ENCODE results near the gene MYRIP. TPM values are rescaled to one million over a fixed set of nuclear protein-coding genes. Genes with fewer than 3 reads are reported as not detected.

The MYRIP gene
- total and polyA plus RNA-seq, 4 donors, result 0.98 to 11.7 (median 6.8) TPM

DNA sequence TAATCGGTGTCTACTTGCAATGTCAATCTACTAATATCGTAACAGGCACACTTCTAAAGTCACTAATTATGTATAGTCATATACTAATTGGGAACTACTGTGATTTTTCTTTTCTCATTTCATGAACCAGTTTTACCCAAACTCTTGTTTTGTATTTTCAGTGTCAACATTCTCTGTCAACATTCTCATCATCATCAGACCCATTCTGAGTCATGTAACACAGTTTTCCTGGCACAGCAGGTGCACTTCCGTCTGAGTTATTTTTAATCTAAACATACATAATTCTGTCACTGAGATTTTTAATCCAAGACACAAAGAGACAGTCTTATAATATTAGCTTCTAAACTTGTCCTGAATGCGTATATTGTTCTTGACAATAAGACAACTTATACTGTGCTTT lies 295.0 kb downstream of the MYRIP start:
- Histone ChIP-seq H3K9me3 (ENCODE audit: control insufficient read depth in 4 of 4, low read length in 3 of 4) (no peaks in the 10 kb centered on the region), H3K4me1 (ENCODE audit: control insufficient read depth in 4 of 4, insufficient read depth in 4 of 4, low read length in 3 of 4) (peaks cover under 1 to 9% (median 3%) of the 10 kb centered on the region in 4 donors), H3K36me3 (ENCODE audit: control insufficient read depth in 4 of 4, insufficient read depth in 3 of 4, low read depth in 1 of 4, low read length in 3 of 4) (peaks cover 0 to 2% (median 0%) of the 10 kb centered on the region in 4 donors), H3K27ac (ENCODE audit: low read depth in 1 of 2, low read length in 2 of 2) (no peak overlapping the region), H3K4me3 (ENCODE audit: low read depth in 1 of 3, low read length in 3 of 3) (no peak overlapping the region), H3K9ac (ENCODE audit: low read depth in 1 of 2, low read length in 2 of 2) (no peak overlapping the region), H3K27me3 (ENCODE audit: control insufficient read depth in 4 of 4, insufficient read depth in 4 of 4, low read length in 3 of 4) (no peaks in the 10 kb centered on the region)
- 87% methylated on average over 4 of the region's 4 CpGs for WGBS
- TF ChIP-seq HNF4G (IDR thresholded peaks at IDR 0.05) (no peak), FOXA2 (IDR thresholded peaks at IDR 0.05) (no peak), YY1 (IDR thresholded peaks at IDR 0.05) (no peak), JUND (IDR thresholded peaks at IDR 0.05) (no peak), NR2F2 (IDR thresholded peaks at IDR 0.05) (no peak), SP1 (IDR thresholded peaks at IDR 0.05) (no peak), RXRA (IDR thresholded peaks at IDR 0.05) (no peak)
- TF ChIP-seq, protein P1, sequence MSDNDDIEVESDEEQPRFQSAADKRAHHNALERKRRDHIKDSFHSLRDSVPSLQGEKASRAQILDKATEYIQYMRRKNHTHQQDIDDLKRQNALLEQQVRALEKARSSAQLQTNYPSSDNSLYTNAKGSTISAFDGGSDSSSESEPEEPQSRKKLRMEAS (IDR thresholded peaks at IDR 0.05), result no peak
- DNase-seq (ENCODE audit: low spot score), result no peak

DNA sequence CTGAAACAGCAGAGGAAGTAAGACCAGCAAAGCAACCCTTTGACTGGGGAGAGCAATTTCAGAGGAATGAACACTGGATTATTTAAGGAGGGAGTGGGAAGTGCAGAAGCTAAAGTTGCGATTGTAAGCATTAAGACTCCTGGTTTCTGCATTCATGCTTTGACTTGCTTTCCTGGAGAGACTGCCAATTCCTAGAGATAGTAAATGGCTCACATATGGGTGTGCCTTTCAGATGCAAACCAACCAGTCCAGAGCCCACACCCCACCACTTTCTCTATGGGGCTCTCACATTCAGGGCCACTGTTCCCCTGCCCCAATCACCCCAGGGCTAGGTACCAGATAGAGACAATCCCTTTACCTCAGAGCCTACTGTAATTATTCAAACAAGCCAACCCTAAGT lies 299.2 kb downstream of the MYRIP start:
- DNase-seq (ENCODE audit: low spot score), result no peak
- H3K4me3 ChIP-seq (ENCODE audit: low read depth in 1 of 3, low read length in 3 of 3), result no peak overlapping the region
- H3K36me3 ChIP-seq (ENCODE audit: control insufficient read depth in 4 of 4, insufficient read depth in 3 of 4, low read depth in 1 of 4, low read length in 3 of 4), result no peaks in the 10 kb centered on the region
- no peaks in the 10 kb centered on the region for H3K27me3 ChIP-seq (ENCODE audit: control insufficient read depth in 4 of 4, insufficient read depth in 4 of 4, low read length in 3 of 4)
- TF ChIP-seq, protein P2, sequence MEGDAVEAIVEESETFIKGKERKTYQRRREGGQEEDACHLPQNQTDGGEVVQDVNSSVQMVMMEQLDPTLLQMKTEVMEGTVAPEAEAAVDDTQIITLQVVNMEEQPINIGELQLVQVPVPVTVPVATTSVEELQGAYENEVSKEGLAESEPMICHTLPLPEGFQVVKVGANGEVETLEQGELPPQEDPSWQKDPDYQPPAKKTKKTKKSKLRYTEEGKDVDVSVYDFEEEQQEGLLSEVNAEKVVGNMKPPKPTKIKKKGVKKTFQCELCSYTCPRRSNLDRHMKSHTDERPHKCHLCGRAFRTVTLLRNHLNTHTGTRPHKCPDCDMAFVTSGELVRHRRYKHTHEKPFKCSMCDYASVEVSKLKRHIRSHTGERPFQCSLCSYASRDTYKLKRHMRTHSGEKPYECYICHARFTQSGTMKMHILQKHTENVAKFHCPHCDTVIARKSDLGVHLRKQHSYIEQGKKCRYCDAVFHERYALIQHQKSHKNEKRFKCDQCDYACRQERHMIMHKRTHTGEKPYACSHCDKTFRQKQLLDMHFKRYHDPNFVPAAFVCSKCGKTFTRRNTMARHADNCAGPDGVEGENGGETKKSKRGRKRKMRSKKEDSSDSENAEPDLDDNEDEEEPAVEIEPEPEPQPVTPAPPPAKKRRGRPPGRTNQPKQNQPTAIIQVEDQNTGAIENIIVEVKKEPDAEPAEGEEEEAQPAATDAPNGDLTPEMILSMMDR (IDR thresholded peaks at IDR 0.05; ENCODE audit: low read depth, low read length, missing input control), result no peak
- no peak for TF ChIP-seq TAF1 (conservative IDR thresholded peaks at IDR 0.05)
- TF ChIP-seq, protein P3, sequence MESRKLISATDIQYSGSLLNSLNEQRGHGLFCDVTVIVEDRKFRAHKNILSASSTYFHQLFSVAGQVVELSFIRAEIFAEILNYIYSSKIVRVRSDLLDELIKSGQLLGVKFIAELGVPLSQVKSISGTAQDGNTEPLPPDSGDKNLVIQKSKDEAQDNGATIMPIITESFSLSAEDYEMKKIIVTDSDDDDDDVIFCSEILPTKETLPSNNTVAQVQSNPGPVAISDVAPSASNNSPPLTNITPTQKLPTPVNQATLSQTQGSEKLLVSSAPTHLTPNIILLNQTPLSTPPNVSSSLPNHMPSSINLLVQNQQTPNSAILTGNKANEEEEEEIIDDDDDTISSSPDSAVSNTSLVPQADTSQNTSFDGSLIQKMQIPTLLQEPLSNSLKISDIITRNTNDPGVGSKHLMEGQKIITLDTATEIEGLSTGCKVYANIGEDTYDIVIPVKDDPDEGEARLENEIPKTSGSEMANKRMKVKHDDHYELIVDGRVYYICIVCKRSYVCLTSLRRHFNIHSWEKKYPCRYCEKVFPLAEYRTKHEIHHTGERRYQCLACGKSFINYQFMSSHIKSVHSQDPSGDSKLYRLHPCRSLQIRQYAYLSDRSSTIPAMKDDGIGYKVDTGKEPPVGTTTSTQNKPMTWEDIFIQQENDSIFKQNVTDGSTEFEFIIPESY (IDR thresholded peaks at IDR 0.05), result no peak
- no peak for TF ChIP-seq FOXA2 (IDR thresholded peaks at IDR 0.05)
- TF ChIP-seq RXRA (IDR thresholded peaks at IDR 0.05), result no peak
- TF ChIP-seq HNF4G (IDR thresholded peaks at IDR 0.05), result no peak
- TF ChIP-seq RAD21 (IDR thresholded peaks at IDR 0.05), result no peak
- no peak for TF ChIP-seq JUND (IDR thresholded peaks at IDR 0.05)
- TF ChIP-seq GABPA (IDR thresholded peaks at IDR 0.05 in 1 of 2, conservative IDR thresholded peaks at IDR 0.05 in 1 of 2), result no peak
- TF ChIP-seq, protein P1 (IDR thresholded peaks at IDR 0.05), result no peak
- TF ChIP-seq FOXA1 (IDR thresholded peaks at IDR 0.05), result no peak
- TF ChIP-seq, protein P4, sequence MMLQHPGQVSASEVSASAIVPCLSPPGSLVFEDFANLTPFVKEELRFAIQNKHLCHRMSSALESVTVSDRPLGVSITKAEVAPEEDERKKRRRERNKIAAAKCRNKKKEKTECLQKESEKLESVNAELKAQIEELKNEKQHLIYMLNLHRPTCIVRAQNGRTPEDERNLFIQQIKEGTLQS (IDR thresholded peaks at IDR 0.05), result no peak
- TF ChIP-seq YY1 (IDR thresholded peaks at IDR 0.05), result no peak
- no peak for TF ChIP-seq EGR1 (IDR thresholded peaks at IDR 0.05; ENCODE audit: low read depth in 2 of 2)
- TF ChIP-seq NR2F2 (IDR thresholded peaks at IDR 0.05), result no peak
- no peaks in the 10 kb centered on the region for H3K4me1 ChIP-seq (ENCODE audit: control insufficient read depth in 4 of 4, insufficient read depth in 4 of 4, low read length in 3 of 4)
- H3K27ac ChIP-seq (ENCODE audit: low read depth in 1 of 2, low read length in 2 of 2), result no peak overlapping the region
- no peak overlapping the region for H3K9ac ChIP-seq (ENCODE audit: low read depth in 1 of 2, low read length in 2 of 2)
- no peaks in the 10 kb centered on the region for H3K9me3 ChIP-seq (ENCODE audit: control insufficient read depth in 4 of 4, low read length in 3 of 4)
- WGBS, result 96% methylated on average over 1 of the region's 1 CpG

All from liver (tissue), 9 donors.